Right lobe of liver (tissue), 4 donors: ENCODE measurements around the gene ZBTB16.

Source experiments
- POLR2A ChIP-seq: fragments of 450-650 bp; IDR thresholded peaks from one replicate; pipeline ENCODE4 v1.6.1; 2017; ENCODE audit warnings: antibody characterized with exemption, mild to moderate bottlenecking
- TF ChIP-seq, protein P1 (sequence below), 4 donors: fragments of 200-600 bp in 3 of 4; fragments of 450-650 bp in 1 of 4; IDR thresholded peaks; one replicate each; pipeline versions ENCODE4 v1.5.1 to v1.8.0; 2016 to 2022; ENCODE audit warnings: antibody characterized with exemption in 4 of 4, mild to moderate bottlenecking in 2 of 4
- donor health status: DM: no; HTN: no; CAD: no.
- donor health status: DM: no; HTN: no; CAD: no.
- donor health status: DM: no; HTN: yes; CAD: no.

DNA sequence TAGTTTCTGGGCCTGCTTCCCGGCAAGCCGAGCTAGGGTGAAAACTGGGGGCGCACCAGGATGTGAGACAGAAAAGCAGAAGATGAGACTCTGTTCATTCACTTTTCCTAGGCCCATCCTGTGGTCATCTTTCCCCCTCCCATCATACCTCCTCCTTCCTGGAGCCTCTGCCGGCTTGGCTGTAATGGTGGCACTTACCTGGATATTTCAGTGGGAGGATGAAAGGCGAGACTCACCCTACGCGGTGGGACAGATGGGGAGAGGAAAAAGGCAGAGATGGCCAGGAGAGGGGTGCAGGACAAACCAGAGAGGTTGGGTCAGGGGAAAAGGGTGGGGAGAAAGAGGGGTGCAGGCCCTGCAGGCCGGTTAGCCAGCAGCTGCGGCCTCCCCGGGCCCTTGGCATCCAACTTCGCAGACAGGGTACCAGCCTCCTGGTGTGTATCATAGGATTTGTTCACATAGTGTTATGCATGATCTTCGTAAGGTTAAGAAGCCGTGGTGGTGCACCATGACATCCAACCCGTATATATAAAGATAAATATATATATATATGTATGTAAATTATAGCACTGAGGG lies 195.1 kb downstream of the ZBTB16 start:
- TF ChIP-seq, protein P1, sequence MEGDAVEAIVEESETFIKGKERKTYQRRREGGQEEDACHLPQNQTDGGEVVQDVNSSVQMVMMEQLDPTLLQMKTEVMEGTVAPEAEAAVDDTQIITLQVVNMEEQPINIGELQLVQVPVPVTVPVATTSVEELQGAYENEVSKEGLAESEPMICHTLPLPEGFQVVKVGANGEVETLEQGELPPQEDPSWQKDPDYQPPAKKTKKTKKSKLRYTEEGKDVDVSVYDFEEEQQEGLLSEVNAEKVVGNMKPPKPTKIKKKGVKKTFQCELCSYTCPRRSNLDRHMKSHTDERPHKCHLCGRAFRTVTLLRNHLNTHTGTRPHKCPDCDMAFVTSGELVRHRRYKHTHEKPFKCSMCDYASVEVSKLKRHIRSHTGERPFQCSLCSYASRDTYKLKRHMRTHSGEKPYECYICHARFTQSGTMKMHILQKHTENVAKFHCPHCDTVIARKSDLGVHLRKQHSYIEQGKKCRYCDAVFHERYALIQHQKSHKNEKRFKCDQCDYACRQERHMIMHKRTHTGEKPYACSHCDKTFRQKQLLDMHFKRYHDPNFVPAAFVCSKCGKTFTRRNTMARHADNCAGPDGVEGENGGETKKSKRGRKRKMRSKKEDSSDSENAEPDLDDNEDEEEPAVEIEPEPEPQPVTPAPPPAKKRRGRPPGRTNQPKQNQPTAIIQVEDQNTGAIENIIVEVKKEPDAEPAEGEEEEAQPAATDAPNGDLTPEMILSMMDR (IDR thresholded peaks at IDR 0.05) = no peak
- no peak for TF ChIP-seq POLR2A
